ENCODE results near the gene PADI3. TPM values are rescaled to one million over a fixed set of nuclear protein-coding genes. Genes with fewer than 3 reads are reported as not detected.
"Not testable (repeated sequence)": the region's sequence is repeated elsewhere in the genome, so short reads cannot be mapped to it uniquely, and the experiment has no call there.

The PADI3 gene
- total RNA-seq, 1 donor from 2014 or later, result not detected

GRCh38 chr1:17236779-17237560 is 11.9 kb upstream of the PADI3 start:
- peak; percentile 91 for DNase-seq (ENCODE audit: low spot score)
- intact Hi-C loops (cut with DNase I), result loop anchor here (1.0 to 2.0 kb wide), 2 partner anchors 112 to 178 kb away; no protein-coding TSS in a partner anchor

- DNase-seq (ENCODE audit: low spot score), result no peak
- intact Hi-C loops (cut with DNase I), result loop anchor here (1.0 to 2.0 kb wide), 2 partner anchors 112 to 179 kb away; no protein-coding TSS in a partner anchor
Measured at GRCh38 chr1:17237561-17237903, 11.4 kb upstream of the PADI3 start.

GRCh38 chr1:17239420-17239819 is 9.5 kb upstream of the PADI3 start:
- no peak for DNase-seq (ENCODE audit: low spot score)
- intact Hi-C loops (cut with DNase I), result no loop called here

- DNase-seq (ENCODE audit: low spot score); intact Hi-C loops (cut with DNase I): not testable (repeated sequence)
Measured at GRCh38 chr1:17241011-17241779, 7.7 kb upstream of the PADI3 start.

GRCh38 chr1:17241780-17242074 is 7.2 kb upstream of the PADI3 start:
- intact Hi-C loops (cut with DNase I); DNase-seq (ENCODE audit: low spot score): not testable (repeated sequence)

- intact Hi-C loops (cut with DNase I), result no loop called here
- DNase-seq (ENCODE audit: low spot score), result no peak
Measured at GRCh38 chr1:17243274-17243673, 5.6 kb upstream of the PADI3 start.

- DNase-seq (ENCODE audit: low spot score), result no peak
- intact Hi-C loops (cut with DNase I), result no loop called here
Measured at GRCh38 chr1:17244821-17245740, 3.8 kb upstream of the PADI3 start.

GRCh38 chr1:17245816-17246325 is 3.0 kb upstream of the PADI3 start:
- no peak for DNase-seq (ENCODE audit: low spot score)
- intact Hi-C loops (cut with DNase I), result no loop called here

GRCh38 chr1:17246971-17247370 is 1.9 kb upstream of the PADI3 start:
- intact Hi-C loops (cut with DNase I), result no loop called here
- no peak for DNase-seq (ENCODE audit: low spot score)

GRCh38 chr1:17250601-17251000 is 1.7 kb downstream of the PADI3 start:
- intact Hi-C loops (cut with DNase I), result no loop called here
- no peak for DNase-seq (ENCODE audit: low spot score)

- intact Hi-C loops (cut with DNase I), result no loop called here
- no peak for DNase-seq (ENCODE audit: low spot score)
Measured at GRCh38 chr1:17251246-17251645, 2.3 kb downstream of the PADI3 start.

- no peak for DNase-seq (ENCODE audit: low spot score)
- intact Hi-C loops (cut with DNase I), result no loop called here
Measured at GRCh38 chr1:17251701-17252376, 2.9 kb downstream of the PADI3 start.

GRCh38 chr1:17255336-17255735 is 6.4 kb downstream of the PADI3 start:
- intact Hi-C loops (cut with DNase I), result no loop called here
- DNase-seq (ENCODE audit: low spot score), result no peak

GRCh38 chr1:17258116-17258757 is 9.3 kb downstream of the PADI3 start:
- DNase-seq (ENCODE audit: low spot score), result no peak
- intact Hi-C loops (cut with DNase I), result no loop called here

- DNase-seq (ENCODE audit: low spot score), result no peak
- intact Hi-C loops (cut with DNase I), result no loop called here
Measured at GRCh38 chr1:17258758-17259130, 9.8 kb downstream of the PADI3 start.

- intact Hi-C loops (cut with DNase I), result no loop called here
- no peak for DNase-seq (ENCODE audit: low spot score)
Measured at GRCh38 chr1:17259233-17259873, 10.5 kb downstream of the PADI3 start.

GRCh38 chr1:17260264-17260663 is 11.4 kb downstream of the PADI3 start:
- intact Hi-C loops (cut with DNase I), result no loop called here
- no peak for DNase-seq (ENCODE audit: low spot score)

GRCh38 chr1:17260738-17261137 is 11.8 kb downstream of the PADI3 start:
- DNase-seq (ENCODE audit: low spot score), result no peak
- intact Hi-C loops (cut with DNase I), result no loop called here
